Keratinocyte (primary cell): Measurements from ENCODE around the gene RHOG.
A peak's percentile ranks its signal among the peaks of the same experiment; 100 is the strongest.

Experiments
- CTCF ChIP-seq, 3 experiments: IDR thresholded peaks in 1 of 3; conservative IDR thresholded peaks in 1 of 3; optimal IDR thresholded peaks in 1 of 3; 2 replicates in 2 of 3; 3 replicates in 1 of 3; pipeline versions ENCODE3 to v1.5.1; 2011; ENCODE audit warnings: low read length in 3 of 3, mild to moderate bottlenecking in 3 of 3, moderate library complexity in 2 of 3, control low read depth in 1 of 3, inconsistent platforms in 1 of 3; ENCODE audit not compliant: insufficient read depth in 2 of 3; ENCODE audit errors: extremely low read depth in 1 of 3
- EZH2 ChIP-seq: IDR thresholded peaks from one replicate; pipeline ENCODE4 v1.6.1; 2012; ENCODE audit warnings: inconsistent platforms, mild to moderate bottlenecking, low read length, moderate library complexity

- peak; percentile 77 to 89 (median 88) for TF ChIP-seq CTCF (optimal IDR thresholded peaks at IDR 0.05 in 1 of 3, IDR thresholded peaks at IDR 0.05 in 1 of 3, conservative IDR thresholded peaks at IDR 0.05 in 1 of 3; ENCODE audit: extremely low read depth in 1 of 3, insufficient read depth in 2 of 3, low read length in 3 of 3)
- no peak for TF ChIP-seq EZH2
Measured at GRCh38 chr11:3807909-3808860, 32.6 kb downstream of the RHOG start, which contains the start of gene PGAP2.
